Measurements from ENCODE around the gene PIP5KL1.

GRCh38 chr9:127974769-127975261 is 44.2 kb upstream of the PIP5KL1 start:
- no peak for TF ChIP-seq ELF4 (IDR thresholded peaks at IDR 0.05)
- TF ChIP-seq FOXM1 (IDR thresholded peaks at IDR 0.05; ENCODE audit: borderline replicate concordance): no peak
- TF ChIP-seq BHLHE40 (IDR thresholded peaks at IDR 0.05; ENCODE audit: borderline replicate concordance): no peak
- no peak for TF ChIP-seq ARNT (IDR thresholded peaks at IDR 0.05)
- TF ChIP-seq SP1 (IDR thresholded peaks at IDR 0.05): no peak
- no peak for TF ChIP-seq TARDBP (IDR thresholded peaks at IDR 0.05)
- TF ChIP-seq NFRKB (IDR thresholded peaks at IDR 0.05): no peak
- TF ChIP-seq LEF1 (IDR thresholded peaks at IDR 0.05; ENCODE audit: borderline replicate concordance): no peak
- TF ChIP-seq PKNOX1 (IDR thresholded peaks at IDR 0.05): no peak
- no peak for TF ChIP-seq SUZ12 (IDR thresholded peaks at IDR 0.05)
- no peak for TF ChIP-seq L3MBTL2 (conservative IDR thresholded peaks at IDR 0.05)
- no peak for TF ChIP-seq FOXA1 (IDR thresholded peaks at IDR 0.05)
